ENCODE measurements around the gene NR6A1.

The NR6A1 gene

DNA sequence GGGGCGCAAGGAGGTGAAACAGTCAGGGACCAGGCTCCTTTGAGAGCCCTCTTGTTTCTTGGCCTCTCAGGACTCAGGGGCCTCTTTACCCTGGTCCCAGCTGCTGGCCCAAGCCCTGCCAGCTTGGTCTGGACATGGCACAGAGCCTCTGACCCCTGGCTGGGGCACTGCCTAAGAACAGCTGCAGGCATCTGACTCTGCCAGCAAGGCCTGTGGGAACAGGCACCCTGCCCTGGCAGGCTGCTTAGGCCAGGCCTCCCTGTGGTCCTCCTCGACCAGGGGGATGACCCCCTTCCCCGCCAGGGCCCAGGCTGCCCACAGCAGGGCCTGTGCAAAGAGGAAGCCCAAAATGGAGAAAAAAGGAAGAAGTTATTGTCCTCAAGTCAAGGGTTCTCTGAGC, 31.3 kb upstream of the NR6A1 start:
- Mint-ChIP-seq H3K27me3 (peaks cover under 1% of the 10 kb centered on the region), H3K4me1 (peaks cover 8% of the 10 kb centered on the region), H3K9me3 (no peaks in the 10 kb centered on the region), H3K4me3 (no peak overlapping the region), H3K27ac (no peak overlapping the region), H3K36me3 (ENCODE audit: low read depth) (no peaks in the 10 kb centered on the region)
- DNase-seq (no peak), ATAC-seq (no peak)

DNA sequence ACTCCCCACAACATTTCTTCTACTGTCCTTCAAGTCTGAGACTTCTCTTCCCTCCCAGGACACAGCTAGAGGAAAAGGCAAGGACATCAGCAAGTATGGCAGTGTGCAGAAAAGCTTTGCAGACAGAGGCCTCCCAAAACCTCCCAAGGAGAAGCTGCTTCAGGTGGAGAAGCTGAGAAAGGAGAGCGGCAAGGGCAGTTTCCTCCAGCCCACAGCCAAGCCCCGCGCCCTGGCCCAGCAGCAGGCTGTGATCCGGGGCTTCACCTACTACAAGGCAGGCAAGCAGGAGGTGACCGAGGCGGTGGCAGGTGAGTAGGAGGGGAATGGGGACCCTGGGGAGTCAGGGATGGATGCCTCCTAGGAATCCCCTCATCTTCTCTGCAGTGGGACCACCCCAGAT, 30.2 kb upstream of the NR6A1 start:
- H3K9me3 Mint-ChIP-seq = no peaks in the 10 kb centered on the region
- no peak overlapping the region for H3K27ac Mint-ChIP-seq
- peaks cover 5% of the 10 kb centered on the region for H3K27me3 Mint-ChIP-seq
- H3K4me1 Mint-ChIP-seq = peaks cover 8% of the 10 kb centered on the region
- no peaks in the 10 kb centered on the region for H3K36me3 Mint-ChIP-seq (ENCODE audit: low read depth)
- DNase-seq (no peak), ATAC-seq (no peak)
- no peak overlapping the region for H3K4me3 Mint-ChIP-seq

DNA sequence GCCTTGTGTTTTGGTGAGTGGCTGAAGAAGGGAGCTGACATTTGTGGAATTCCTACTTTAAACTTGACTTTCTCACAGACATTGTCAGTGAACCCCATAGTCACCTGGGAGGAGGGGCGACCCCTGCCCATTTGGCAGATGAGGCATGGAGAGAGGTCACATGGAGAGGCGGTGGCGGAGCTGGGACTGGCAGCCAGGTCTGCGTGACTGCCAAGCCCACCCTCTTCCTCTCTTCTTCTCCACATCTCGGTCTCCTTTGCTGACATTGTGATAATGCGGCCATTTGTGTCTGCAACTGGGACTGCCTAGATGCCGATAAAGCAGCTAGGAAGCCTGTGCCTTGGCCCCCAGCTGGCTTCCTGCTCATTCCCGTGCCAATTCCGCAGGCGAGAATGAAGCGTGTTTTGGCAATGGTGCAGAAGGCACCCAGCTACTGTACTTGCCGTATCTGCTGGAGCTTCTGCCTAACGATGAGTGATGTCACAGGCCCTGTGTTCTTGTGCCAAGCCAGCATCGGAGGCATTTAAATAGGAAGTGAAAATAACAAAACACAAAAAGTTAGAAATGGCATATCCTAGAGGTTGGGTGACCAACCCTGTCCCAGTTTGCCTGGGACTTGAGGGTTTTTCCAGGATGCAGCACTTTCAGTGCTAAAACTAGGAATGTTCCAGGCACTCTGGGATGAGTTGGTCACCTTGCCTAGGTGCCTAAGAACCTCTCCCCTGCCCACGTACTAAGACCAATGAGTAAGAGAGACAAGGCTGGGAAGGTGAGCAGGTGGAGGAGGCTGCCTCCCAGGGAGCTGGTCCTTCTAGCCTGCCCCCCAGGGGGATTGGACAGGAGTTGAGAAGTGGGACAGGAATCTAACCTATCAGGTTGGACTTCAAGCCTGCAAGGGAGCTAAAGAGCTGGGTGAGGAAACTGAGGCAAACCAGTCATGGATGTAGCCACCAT, 29.5 kb upstream of the NR6A1 start:
- no peak overlapping the region for H3K4me3 Mint-ChIP-seq
- peaks cover 8% of the 10 kb centered on the region for H3K4me1 Mint-ChIP-seq
- no peaks in the 10 kb centered on the region for H3K36me3 Mint-ChIP-seq (ENCODE audit: low read depth)
- peaks cover 5% of the 10 kb centered on the region for H3K27me3 Mint-ChIP-seq
- no peaks in the 10 kb centered on the region for H3K9me3 Mint-ChIP-seq
- no peak overlapping the region for H3K27ac Mint-ChIP-seq
- ATAC-seq = no peak
- no peak for DNase-seq

DNA sequence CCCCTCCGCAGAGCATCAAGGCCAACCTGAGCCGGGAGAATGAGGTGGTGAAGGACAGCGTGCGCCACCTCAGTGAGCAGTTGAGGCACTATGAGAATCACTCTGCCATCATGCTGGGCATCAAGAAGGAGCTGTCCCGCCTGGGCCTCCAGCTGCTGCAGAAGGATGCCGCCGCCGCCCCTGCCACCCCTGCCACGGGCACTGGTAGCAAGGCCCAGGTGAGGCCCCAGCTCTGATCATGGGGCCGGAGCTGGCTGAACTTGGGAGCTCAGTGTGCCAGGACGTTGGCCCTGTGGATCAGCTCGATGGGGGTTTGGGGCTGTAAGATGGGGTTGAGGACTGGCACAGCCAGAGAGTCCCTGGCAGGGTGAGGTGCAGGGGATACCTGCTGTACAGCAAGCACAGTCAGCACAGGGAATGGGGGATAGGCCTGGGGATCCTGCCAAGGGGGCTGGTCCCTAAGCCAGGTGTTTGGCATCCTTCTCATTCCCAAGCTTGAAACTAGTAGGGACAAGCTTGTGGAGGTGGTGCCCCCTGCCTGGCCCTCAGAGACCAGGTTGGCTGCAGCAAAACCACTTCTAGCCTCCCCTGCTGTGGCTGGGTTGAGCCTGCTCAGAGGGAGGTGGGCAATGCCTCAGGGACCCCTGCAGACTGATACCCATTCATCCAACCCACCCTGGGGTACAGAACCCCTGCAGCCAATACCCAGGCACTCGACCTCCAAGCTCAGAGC, 28.3 kb upstream of the NR6A1 start:
- no peaks in the 10 kb centered on the region for H3K9me3 Mint-ChIP-seq
- DNase-seq (no peak), ATAC-seq (no peak)
- H3K27me3 Mint-ChIP-seq = peaks cover 5% of the 10 kb centered on the region
- H3K27ac Mint-ChIP-seq = no peak overlapping the region
- H3K4me3 Mint-ChIP-seq = no peak overlapping the region
- no peaks in the 10 kb centered on the region for H3K36me3 Mint-ChIP-seq (ENCODE audit: low read depth)
- peaks cover 8% of the 10 kb centered on the region for H3K4me1 Mint-ChIP-seq

DNA sequence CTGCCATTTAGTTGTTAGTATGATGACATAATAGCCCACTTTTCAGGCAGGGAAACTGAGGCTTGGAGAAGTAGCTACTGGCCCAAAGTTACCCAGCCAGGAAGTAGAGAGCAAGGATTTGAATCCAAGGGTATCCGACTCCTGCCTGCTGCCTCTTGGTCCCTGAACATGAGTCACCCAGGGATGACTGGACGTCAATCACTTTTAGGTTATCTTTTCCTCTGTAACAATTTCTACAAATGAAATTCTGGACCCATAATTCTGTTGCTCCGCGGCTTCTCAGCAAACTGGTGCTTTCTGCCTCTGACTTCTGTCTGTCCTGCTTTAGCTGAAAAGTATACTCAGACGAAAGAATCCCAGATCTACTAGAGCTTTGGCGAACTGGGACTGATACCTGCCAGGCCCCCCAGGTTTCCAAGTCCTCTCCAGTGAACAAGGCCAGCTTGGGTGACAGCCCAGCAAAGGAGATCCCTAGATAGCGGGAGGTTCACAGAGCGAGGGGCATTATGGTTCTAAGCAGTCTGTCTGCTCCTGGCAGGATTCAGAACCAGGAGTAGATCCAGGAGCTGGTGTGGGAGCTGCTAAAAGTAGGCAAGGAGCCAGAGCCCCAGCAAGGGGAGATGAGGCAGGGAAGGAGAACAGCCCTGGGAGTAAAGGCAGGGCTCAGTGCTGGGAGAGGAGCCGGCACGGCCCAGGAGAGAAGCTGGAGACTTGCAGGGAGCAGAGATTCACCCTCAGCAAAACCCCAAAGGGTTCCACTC, 26.4 kb upstream of the NR6A1 start:
- ATAC-seq = no peak
- peaks cover 8% of the 10 kb centered on the region for H3K27me3 Mint-ChIP-seq
- peaks cover 8% of the 10 kb centered on the region for H3K4me1 Mint-ChIP-seq
- H3K9me3 Mint-ChIP-seq = no peaks in the 10 kb centered on the region
- DNase-seq = no peak
- no peaks in the 10 kb centered on the region for H3K36me3 Mint-ChIP-seq (ENCODE audit: low read depth)
- H3K27ac Mint-ChIP-seq = no peak overlapping the region
- H3K4me3 Mint-ChIP-seq = no peak overlapping the region

DNA sequence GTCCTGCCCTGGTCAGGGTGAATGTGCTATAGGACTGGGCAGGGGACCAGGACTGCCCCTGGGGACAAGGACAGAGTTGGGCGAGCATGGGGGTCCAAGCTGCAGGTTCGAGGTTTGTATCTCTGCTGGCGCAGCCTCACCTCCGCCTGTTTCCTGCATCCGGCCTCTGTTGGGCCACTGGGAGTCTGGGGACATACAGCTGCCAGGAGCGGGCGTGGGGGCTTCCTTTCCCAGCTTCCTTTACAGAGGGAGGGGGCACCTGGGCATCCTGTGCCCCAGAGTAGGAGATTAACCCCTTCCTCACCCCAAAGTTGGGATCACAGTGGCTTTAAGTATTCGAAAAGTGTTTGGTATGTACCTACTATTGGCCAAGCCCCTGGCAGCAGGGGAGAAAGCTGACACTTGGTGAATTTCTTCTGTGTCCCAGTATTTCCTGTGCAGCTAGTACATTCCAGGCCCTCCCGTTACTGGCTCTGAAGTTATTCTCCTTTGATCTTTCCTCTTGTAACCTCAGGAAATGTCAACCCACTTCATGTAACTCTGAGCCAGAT, 24.8 kb upstream of the NR6A1 start:
- Mint-ChIP-seq H3K4me1 (peaks cover 7% of the 10 kb centered on the region), H3K27ac (no peak overlapping the region), H3K36me3 (ENCODE audit: low read depth) (no peaks in the 10 kb centered on the region), H3K9me3 (no peaks in the 10 kb centered on the region), H3K27me3 (peaks cover 11% of the 10 kb centered on the region), H3K4me3 (no peak overlapping the region)
- ATAC-seq = no peak
- no peak for DNase-seq

DNA sequence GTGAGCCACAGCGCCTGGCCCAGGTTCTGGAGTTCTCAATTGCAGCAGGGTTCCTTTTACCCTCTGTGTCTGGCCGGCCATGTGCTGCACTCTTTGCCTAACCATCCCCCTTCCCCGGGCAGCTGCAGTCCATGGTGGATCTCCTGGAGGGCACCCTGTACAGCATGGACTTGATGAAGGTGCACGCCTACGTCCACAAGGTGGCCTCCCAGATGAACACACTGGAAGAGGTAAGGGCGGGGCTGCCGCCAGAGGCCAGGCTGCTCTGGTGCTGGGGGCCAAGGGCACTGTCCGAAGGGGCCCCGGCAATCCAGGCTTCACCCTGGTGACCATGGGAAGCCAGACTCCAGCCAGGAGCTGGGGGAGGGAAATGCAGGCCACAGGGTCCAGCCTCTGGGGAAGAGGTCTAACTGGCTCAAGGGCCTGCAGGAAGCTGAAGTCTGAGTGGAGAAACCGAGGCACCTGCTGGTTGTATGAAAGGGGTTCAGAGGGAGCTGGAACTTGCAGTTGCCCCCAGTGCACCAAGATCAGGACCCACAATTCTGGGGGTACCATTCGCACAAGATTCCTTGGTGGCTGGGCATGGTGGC, 23.9 kb upstream of the NR6A1 start:
- no peaks in the 10 kb centered on the region for H3K36me3 Mint-ChIP-seq (ENCODE audit: low read depth)
- ATAC-seq = no peak
- no peaks in the 10 kb centered on the region for H3K4me1 Mint-ChIP-seq
- H3K27me3 Mint-ChIP-seq = peaks cover 11% of the 10 kb centered on the region
- DNase-seq = no peak
- H3K4me3 Mint-ChIP-seq = no peak overlapping the region
- no peaks in the 10 kb centered on the region for H3K9me3 Mint-ChIP-seq
- H3K27ac Mint-ChIP-seq = no peak overlapping the region

DNA sequence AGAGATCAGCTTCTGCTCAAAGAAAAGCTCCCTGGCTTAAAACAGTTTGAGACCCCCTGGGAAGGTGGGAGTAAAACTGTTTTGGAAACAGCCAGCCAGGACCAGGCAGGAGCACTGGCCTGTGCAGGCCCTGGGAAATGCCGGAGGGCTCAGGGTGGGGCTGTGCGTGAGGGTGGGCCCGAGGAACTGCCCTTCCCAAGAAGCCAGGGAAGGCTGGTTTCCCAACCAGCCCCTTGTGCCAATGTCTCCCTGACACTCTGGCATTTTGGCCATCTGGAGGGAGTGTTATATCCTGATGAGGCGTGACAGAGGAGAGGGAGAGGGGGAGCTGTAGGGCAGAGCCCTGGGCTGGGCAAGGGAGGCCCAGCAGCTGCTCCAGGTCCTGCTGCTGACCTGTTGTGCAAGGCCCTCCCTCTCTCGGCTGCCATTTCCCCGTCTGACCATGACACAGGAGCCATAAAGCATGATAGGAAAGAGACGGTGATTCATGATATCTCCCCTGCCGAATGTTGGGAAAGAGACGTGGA, 22.0 kb upstream of the NR6A1 start:
- no peaks in the 10 kb centered on the region for H3K36me3 Mint-ChIP-seq (ENCODE audit: low read depth)
- ATAC-seq = no peak
- H3K9me3 Mint-ChIP-seq = no peaks in the 10 kb centered on the region
- H3K4me3 Mint-ChIP-seq = no peak overlapping the region
- H3K27ac Mint-ChIP-seq = no peak overlapping the region
- DNase-seq = no peak
- H3K4me1 Mint-ChIP-seq = no peaks in the 10 kb centered on the region
- H3K27me3 Mint-ChIP-seq = peaks cover 11% of the 10 kb centered on the region

DNA sequence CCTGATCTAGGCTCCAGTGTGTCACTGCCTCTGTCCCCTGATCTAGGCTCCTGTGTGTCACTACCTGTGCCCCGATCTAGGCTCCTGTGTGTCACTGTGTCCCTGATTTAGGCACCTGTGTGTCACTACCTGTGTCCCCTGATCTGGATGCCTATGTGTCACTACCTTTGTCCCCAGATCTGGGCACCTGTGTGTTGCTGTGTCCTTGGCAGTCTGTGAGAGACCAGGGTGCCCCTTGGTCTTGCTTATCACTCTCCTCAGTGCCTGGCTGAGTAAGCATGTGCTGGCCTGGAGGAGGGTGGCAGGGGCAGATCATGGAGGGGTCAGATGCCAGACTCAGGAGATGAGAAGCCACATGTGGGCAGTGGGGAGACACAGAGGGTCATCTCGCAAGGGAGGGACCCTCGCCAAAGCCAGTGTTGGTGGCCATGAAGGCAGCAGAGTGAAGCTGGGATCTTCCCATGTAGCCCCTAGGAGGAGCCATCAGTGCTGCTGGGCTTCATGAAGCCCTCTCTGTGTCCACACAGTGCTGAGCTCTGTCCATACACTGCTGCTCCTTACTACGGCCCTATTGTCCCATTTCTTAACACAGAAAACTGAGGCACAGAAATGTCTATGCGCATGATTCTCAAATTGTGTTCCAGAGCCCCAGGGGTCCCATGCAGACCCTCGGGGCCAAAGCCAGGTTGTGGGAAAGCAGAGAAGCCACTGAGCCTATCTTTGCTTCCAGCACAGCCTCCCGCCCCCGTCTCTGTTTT, 21.3 kb upstream of the NR6A1 start:
- peaks cover 10% of the 10 kb centered on the region for H3K27me3 Mint-ChIP-seq
- DNase-seq = no peak
- H3K4me3 Mint-ChIP-seq = no peak overlapping the region
- no peaks in the 10 kb centered on the region for H3K36me3 Mint-ChIP-seq (ENCODE audit: low read depth)
- no peak for ATAC-seq
- no peaks in the 10 kb centered on the region for H3K9me3 Mint-ChIP-seq
- no peak overlapping the region for H3K27ac Mint-ChIP-seq
- H3K4me1 Mint-ChIP-seq = no peaks in the 10 kb centered on the region

DNA sequence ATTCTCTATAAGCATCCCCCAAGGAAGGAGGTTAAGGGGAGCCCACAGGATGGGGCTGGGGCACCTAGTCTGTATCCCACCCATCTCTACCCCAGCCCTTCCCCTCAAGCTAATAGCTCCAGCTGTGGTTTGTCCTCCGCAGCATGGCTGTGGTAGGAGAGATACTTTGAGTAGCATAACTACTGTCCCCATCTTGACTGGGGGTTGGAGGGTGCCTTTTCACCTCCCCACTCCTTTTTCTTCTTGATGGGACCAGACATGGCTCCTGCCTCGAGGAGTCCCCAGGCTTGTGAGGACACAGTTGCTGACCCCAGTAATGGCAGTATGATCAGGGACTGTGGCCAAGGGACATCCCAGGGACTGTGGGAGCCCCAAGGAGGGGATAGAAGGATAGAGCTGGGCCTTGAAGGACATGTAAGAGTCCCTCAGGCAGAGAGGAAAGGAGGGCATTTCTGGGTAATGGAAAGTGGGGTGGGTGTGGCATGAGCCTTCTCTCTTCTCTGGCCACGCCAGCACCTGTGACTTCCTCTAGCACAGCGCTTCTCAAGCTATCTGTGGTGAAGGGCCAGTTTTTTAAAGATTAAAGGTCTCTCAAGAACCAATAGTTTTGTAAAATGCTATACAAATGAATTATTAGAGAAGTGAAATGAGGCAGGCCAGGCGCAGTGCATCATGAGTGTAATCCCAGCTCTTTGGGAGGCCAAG, 19.8 kb upstream of the NR6A1 start:
- H3K4me1 Mint-ChIP-seq = no peaks in the 10 kb centered on the region
- peaks cover 6% of the 10 kb centered on the region for H3K27me3 Mint-ChIP-seq
- no peak overlapping the region for H3K27ac Mint-ChIP-seq
- no peak for DNase-seq
- no peak for ATAC-seq
- no peaks in the 10 kb centered on the region for H3K9me3 Mint-ChIP-seq
- no peaks in the 10 kb centered on the region for H3K36me3 Mint-ChIP-seq (ENCODE audit: low read depth)
- H3K4me3 Mint-ChIP-seq = no peak overlapping the region

DNA sequence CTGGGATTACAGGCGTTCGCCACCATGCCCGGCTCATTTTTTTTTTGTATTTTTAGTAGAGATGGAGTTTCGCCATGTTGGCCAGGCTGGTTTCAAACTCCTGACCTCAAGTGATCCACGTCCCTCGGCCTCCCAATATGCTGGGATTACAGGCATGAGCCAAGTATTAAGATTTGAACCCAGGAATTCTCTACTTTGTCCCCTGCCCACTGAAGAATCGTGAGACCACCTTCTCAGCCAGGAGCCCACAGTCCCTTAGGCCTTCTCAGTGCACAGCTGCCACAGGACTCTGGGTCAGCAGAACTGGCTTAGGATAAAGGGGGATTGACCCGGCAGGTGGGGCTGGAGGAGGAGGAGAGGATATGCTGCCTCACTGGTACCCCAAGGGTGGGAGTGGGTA, 19.2 kb upstream of the NR6A1 start:
- ATAC-seq = no peak

DNA sequence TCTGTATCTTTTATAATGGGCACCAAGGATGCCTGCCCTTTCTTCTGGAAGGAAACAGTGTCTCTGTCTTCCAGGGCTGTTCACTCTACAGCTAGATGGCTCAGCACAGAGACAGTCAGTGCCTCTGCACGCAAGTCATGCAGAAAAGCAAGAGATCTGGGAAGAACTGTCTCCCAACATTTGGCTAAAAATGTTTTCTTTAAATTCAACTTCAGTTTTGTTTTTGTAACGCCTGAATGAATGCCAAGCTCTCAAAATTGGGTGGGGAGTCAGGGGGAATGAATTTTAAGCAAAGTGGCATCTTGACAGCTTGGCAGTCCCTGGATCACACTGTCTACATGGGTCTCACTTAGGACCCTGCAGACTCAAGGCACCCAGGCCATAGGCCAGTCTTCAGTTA, 18.4 kb upstream of the NR6A1 start:
- no peaks in the 10 kb centered on the region for H3K9me3 Mint-ChIP-seq
- H3K36me3 Mint-ChIP-seq (ENCODE audit: low read depth) = no peaks in the 10 kb centered on the region
- no peak overlapping the region for H3K4me3 Mint-ChIP-seq
- no peak for ATAC-seq
- no peak for DNase-seq
- H3K27ac Mint-ChIP-seq = no peak overlapping the region
- peaks cover 6% of the 10 kb centered on the region for H3K27me3 Mint-ChIP-seq
- no peaks in the 10 kb centered on the region for H3K4me1 Mint-ChIP-seq

More for the DNA sequence above, 19.2 kb upstream of the NR6A1 start:
- DNase-seq = no peak
- no peaks in the 10 kb centered on the region for H3K36me3 Mint-ChIP-seq (ENCODE audit: low read depth)
- no peaks in the 10 kb centered on the region for H3K4me1 Mint-ChIP-seq
- no peaks in the 10 kb centered on the region for H3K9me3 Mint-ChIP-seq
- peaks cover 6% of the 10 kb centered on the region for H3K27me3 Mint-ChIP-seq
- H3K27ac Mint-ChIP-seq = no peak overlapping the region
- H3K4me3 Mint-ChIP-seq = no peak overlapping the region
